Measurements from ENCODE around the gene UNC45B.
"Not testable (repeated sequence)": the region's sequence is repeated elsewhere in the genome, so short reads cannot be mapped to it uniquely, and the experiment has no call there.

Gene UNC45B

GRCh38 chr17:35147375-35147905 lies at the start of gene UNC45B:
Gene UNC45B (plus strand): TSS chr17:35147817. CDS start chr17:35148264, 447 bp downstream.
- no peak for DNase-seq

- no peak for DNase-seq
These were observed 47.7 kb upstream of the UNC45B start for GRCh38 chr17:35099908-35100307.

GRCh38 chr17:35101036-35101435 lies 46.6 kb upstream of the UNC45B start:
- no peak for DNase-seq

- DNase-seq: no peak
These were observed 45.9 kb upstream of the UNC45B start for GRCh38 chr17:35101725-35102124.

- DNase-seq: no peak
These were observed 44.3 kb upstream of the UNC45B start for GRCh38 chr17:35103271-35103670.

- DNase-seq: no peak
These were observed 42.7 kb upstream of the UNC45B start for GRCh38 chr17:35104844-35105450.

- DNase-seq: not testable (repeated sequence)
These were observed 36.8 kb upstream of the UNC45B start for GRCh38 chr17:35110791-35111190.

- DNase-seq: no peak
These were observed 30.8 kb upstream of the UNC45B start for GRCh38 chr17:35116845-35117244.

GRCh38 chr17:35117984-35118383 lies 29.6 kb upstream of the UNC45B start:
- no peak for DNase-seq

- no peak for DNase-seq
These were observed 28.0 kb upstream of the UNC45B start, which contains the start of gene RAD51D for GRCh38 chr17:35119370-35120165. Gene RAD51D (minus strand): TSS chr17:35119860. CDS start chr17:35119613, 247 bp downstream.

- no peak for DNase-seq
These were observed 26.3 kb upstream of the UNC45B start, which contains the start of gene FNDC8 for GRCh38 chr17:35121315-35121714. Gene FNDC8 (plus strand): TSS chr17:35121615. CDS start chr17:35121694, 79 bp downstream.

- DNase-seq: no peak
These were observed 19.7 kb upstream of the UNC45B start for GRCh38 chr17:35127751-35128514.

GRCh38 chr17:35129154-35129972 lies 18.3 kb upstream of the UNC45B start:
- DNase-seq: no peak

- DNase-seq: no peak
These were observed 17.7 kb upstream of the UNC45B start for GRCh38 chr17:35129973-35130351.

- DNase-seq: no peak
These were observed 17.2 kb upstream of the UNC45B start for GRCh38 chr17:35130392-35130791.

- DNase-seq: no peak
These were observed 15.5 kb upstream of the UNC45B start for GRCh38 chr17:35132099-35132498.

- no peak for DNase-seq
These were observed 14.6 kb upstream of the UNC45B start for GRCh38 chr17:35132816-35133550.

- no peak for DNase-seq
These were observed 12.3 kb upstream of the UNC45B start for GRCh38 chr17:35135322-35135721.

- DNase-seq: no peak
These were observed 9.4 kb upstream of the UNC45B start for GRCh38 chr17:35138218-35138617.

- no peak for DNase-seq
These were observed 5.7 kb upstream of the UNC45B start, which contains the start of gene NLE1 for GRCh38 chr17:35141681-35142466. Gene NLE1 (minus strand): TSS chr17:35142303. CDS start chr17:35142275, 28 bp downstream.

- DNase-seq: no peak
These were observed 5.2 kb upstream of the UNC45B start for GRCh38 chr17:35142467-35142796.
